H9 (cell line): ENCODE measurements around the gene RAPH1. TPM values are rescaled to one million over a fixed set of nuclear protein-coding genes. Genes with fewer than 3 reads are reported as not detected.

ENCODE experiments used
- DNase-seq: peaks from one replicate; pipeline ENCODE4 v3.0.0-alpha.2; 2017
- H2AFZ ChIP-seq: one replicate; pipeline ENCODE4 v1.6.1; 2013; ENCODE audit warnings: mild to moderate bottlenecking, low read length, control low read depth, moderate library complexity
- H2AK5ac ChIP-seq: 2 replicates; pipeline ENCODE4 v1.6.1; 2013; ENCODE audit warnings: low read length, control low read depth, mixed read lengths; ENCODE audit not compliant: insufficient read length
- H2BK120ac ChIP-seq: one replicate; pipeline ENCODE4 v1.6.1; 2013; ENCODE audit warnings: low read depth, mild to moderate bottlenecking, low read length, control low read depth, inconsistent platforms; ENCODE audit not compliant: poor library complexity, severe bottlenecking
- H2BK12ac ChIP-seq: 2 replicates; pipeline ENCODE4 v1.6.1; 2013; ENCODE audit warnings: low read length, control low read depth, mixed read lengths, low read depth; ENCODE audit not compliant: insufficient read length
- H2BK15ac ChIP-seq: 2 replicates; pipeline ENCODE4 v1.6.1; 2013; ENCODE audit warnings: low read depth, low read length, control low read depth
- H2BK20ac ChIP-seq: one replicate; pipeline ENCODE4 v1.6.1; 2013; ENCODE audit warnings: low read depth, mild to moderate bottlenecking, low read length, control low read depth, inconsistent platforms; ENCODE audit not compliant: poor library complexity, severe bottlenecking
- H2BK5ac ChIP-seq: 2 replicates; pipeline ENCODE4 v1.6.1; 2013; ENCODE audit warnings: low read length, control low read depth, mixed read lengths; ENCODE audit not compliant: insufficient read length
- H3K14ac ChIP-seq: 2 replicates; pipeline ENCODE4 v1.6.1; 2013; ENCODE audit warnings: low read length, control low read depth; ENCODE audit not compliant: insufficient read depth
- H3K18ac ChIP-seq: 2 replicates; pipeline ENCODE4 v1.6.1; 2013; ENCODE audit warnings: low read depth, mild to moderate bottlenecking, mixed read lengths, low read length, control low read depth; ENCODE audit not compliant: insufficient read length
- H3K23ac ChIP-seq: 2 replicates; pipeline ENCODE4 v1.6.1; 2013; ENCODE audit warnings: low read length, control low read depth, mixed read lengths, low read depth; ENCODE audit not compliant: insufficient read length
- H3K23me2 ChIP-seq: 2 replicates; pipeline ENCODE4 v1.6.1; 2013; ENCODE audit warnings: low read depth, mild to moderate bottlenecking, mixed read lengths, low read length, control low read depth; ENCODE audit not compliant: insufficient read length, poor library complexity, severe bottlenecking
- H3K27ac ChIP-seq: 2 replicates; pipeline ENCODE4 v1.5.1; 2013; ENCODE audit warnings: low read length, control low read depth, mixed read lengths, low read depth; ENCODE audit not compliant: insufficient read length
- H3K27me3 ChIP-seq: 2 replicates; pipeline ENCODE4 v1.6.1; 2013; ENCODE audit warnings: low read length, control low read depth, inconsistent platforms; ENCODE audit not compliant: insufficient read depth
- H3K4ac ChIP-seq: 2 replicates; pipeline ENCODE4 v1.6.1; 2013; ENCODE audit warnings: low read depth, mild to moderate bottlenecking, control low read depth, inconsistent platforms, low read length, moderate library complexity
- H3K4me1 ChIP-seq: 2 replicates; pipeline ENCODE4 v1.6.1; 2013; ENCODE audit warnings: low read length, control low read depth, inconsistent platforms; ENCODE audit not compliant: insufficient read depth
- H3K4me2 ChIP-seq: 2 replicates; pipeline ENCODE4 v1.6.1; 2013; ENCODE audit warnings: low read length, control low read depth, mixed read lengths; ENCODE audit not compliant: insufficient read length, insufficient read depth
- H3K56ac ChIP-seq: 2 replicates; pipeline ENCODE4 v1.6.1; 2013; ENCODE audit warnings: low read depth, mild to moderate bottlenecking, mixed read lengths, low read length, control low read depth; ENCODE audit not compliant: insufficient read length
- H3K79me1 ChIP-seq: 2 replicates; pipeline ENCODE4 v1.6.1; 2013; ENCODE audit warnings: low read depth, mild to moderate bottlenecking, moderate library complexity, low read length, control low read depth, inconsistent platforms; ENCODE audit not compliant: insufficient read depth, poor library complexity, severe bottlenecking
- H3K79me2 ChIP-seq: 2 replicates; pipeline ENCODE4 v1.6.1; 2013; ENCODE audit warnings: low read length, control low read depth, inconsistent platforms; ENCODE audit not compliant: insufficient read depth
- H3K9ac ChIP-seq: 2 replicates; pipeline ENCODE4 v1.6.1; 2013; ENCODE audit warnings: low read length, control low read depth, mixed read lengths; ENCODE audit not compliant: insufficient read length; ENCODE audit errors: extremely low read depth
- H3K9me3 ChIP-seq: one replicate; pipeline ENCODE4 v1.6.1; 2013; ENCODE audit warnings: low read depth, low read length, inconsistent platforms; ENCODE audit not compliant: control insufficient read depth
- H3T11ph ChIP-seq: one replicate; pipeline ENCODE4 v1.6.1; 2013; ENCODE audit warnings: mild to moderate bottlenecking, low read length, control low read depth, inconsistent platforms
- H4K20me1 ChIP-seq: one replicate; pipeline ENCODE4 v1.6.1; 2013; ENCODE audit not compliant: control insufficient read depth, insufficient read length, insufficient read depth
- H4K5ac ChIP-seq: 2 replicates; pipeline ENCODE4 v1.6.1; 2013; ENCODE audit warnings: low read depth, mild to moderate bottlenecking, mixed read lengths, low read length, control low read depth; ENCODE audit not compliant: insufficient read length
- H4K8ac ChIP-seq: replicated peaks from 2 replicates; pipeline ENCODE4 v1.6.1; 2013; ENCODE audit warnings: low read length, control low read depth, mixed read lengths, low read depth; ENCODE audit not compliant: insufficient read length
- H4K91ac ChIP-seq: 2 replicates; pipeline ENCODE4 v1.6.1; 2013; ENCODE audit warnings: low read depth, mild to moderate bottlenecking, moderate library complexity, mixed read lengths, low read length, control low read depth; ENCODE audit not compliant: insufficient read length
- H3K27ac Mint-ChIP-seq, 3 experiments: 2 replicates in 2 of 3; 3 replicates in 1 of 3; pipeline ENCODE4 v1.8.0; 2020 to 2021; ENCODE audit warnings: mixed read lengths in 3 of 3, mild to moderate bottlenecking in 1 of 3, moderate library complexity in 1 of 3
- H3K27me3 Mint-ChIP-seq: 2 replicates; pipeline ENCODE4 v1.8.0; 2021; ENCODE audit warnings: low read depth, mild to moderate bottlenecking, moderate library complexity, mixed read lengths
- H3K36me3 Mint-ChIP-seq, 3 experiments: 2 replicates in 2 of 3; 3 replicates in 1 of 3; pipeline ENCODE4 v1.8.0; 2020 to 2021; ENCODE audit warnings: low read depth in 3 of 3, mixed read lengths in 3 of 3; ENCODE audit not compliant: insufficient read depth in 1 of 3
- H3K4me1 Mint-ChIP-seq, 2 experiments: 2 replicates each; pipeline ENCODE4 v1.8.0; 2020; ENCODE audit warnings: mixed read lengths in 2 of 2
- H3K4me3 Mint-ChIP-seq, 2 experiments: 2 replicates in 1 of 2; 3 replicates in 1 of 2; pipeline ENCODE4 v1.8.0; 2020 to 2021; ENCODE audit warnings: mild to moderate bottlenecking in 2 of 2, mixed read lengths in 2 of 2, moderate library complexity in 1 of 2
- H3K9me3 Mint-ChIP-seq, 2 experiments: 2 replicates in 1 of 2; 3 replicates in 1 of 2; pipeline ENCODE4 v1.8.0; 2020; ENCODE audit warnings: mild to moderate bottlenecking in 2 of 2, mixed read lengths in 2 of 2, moderate library complexity in 1 of 2
- WGBS: extraction: QIAGEN DNeasy Blood & Tissue Kit; methylation state at CpG from one replicate; pipeline ENCODE4 v1.1.7; 2013; ENCODE audit warnings: missing lambda C conversion rate, low lambda C conversion rate, mixed read lengths; ENCODE audit not compliant: insufficient read length; ENCODE audit errors: extremely low coverage; 5-methylcytosine and 5-hydroxymethylcytosine counted together
- total RNA-seq: library from RNA; stranded (reverse); gene quantifications from 2 replicates; pipeline ENCODE4 v1.2.1, GENCODE V29; 2021
- TF ChIP-seq, protein P1 (sequence below): fragments of 200-600 bp; sonication (generic); conservative IDR thresholded peaks from 3 replicates; pipeline ENCODE4 v1.8.0; 2021; ENCODE audit warnings: antibody characterized with exemption, mild to moderate bottlenecking

Gene RAPH1
- total RNA-seq, 1 experiment from 2014 or later: 17.1 TPM

- Histone ChIP-seq H2BK5ac (no peak overlapping the region), H2AFZ (no peak overlapping the region), H3K9me3 (no peaks in the 10 kb centered on the region), H3K23me2 (no peaks in the 10 kb centered on the region), H3K27ac (no peak overlapping the region), H2AK5ac (no peak overlapping the region), H3K56ac (no peak overlapping the region), H3K79me2 (peaks cover 3% of the 10 kb centered on the region; the same call in 1 of the 2 replicates), H3K14ac (no peak overlapping the region), H3K4ac (no peak overlapping the region), H2BK20ac (no peak overlapping the region), H3K18ac (no peak overlapping the region), H3T11ph (no peak overlapping the region), H2BK15ac (no peak overlapping the region), H3K23ac (no peak overlapping the region), H4K20me1 (no peaks in the 10 kb centered on the region), H3K27me3 (no peaks in the 10 kb centered on the region), H3K9ac (no peak overlapping the region), H3K4me2 (no peak overlapping the region), H3K4me1 (no peaks in the 10 kb centered on the region), H2BK12ac (no peak overlapping the region), H3K79me1 (no peaks in the 10 kb centered on the region), H4K8ac (no peak overlapping the region), H4K5ac (no peak overlapping the region), H4K91ac (no peak overlapping the region), H2BK120ac (no peak overlapping the region)
- H3K4me1 Mint-ChIP-seq: peaks cover 13 to 16% of the 10 kb centered on the region in 2 experiments
- peaks cover 7 to 20% (median 7%) of the 10 kb centered on the region in 3 experiments for H3K36me3 Mint-ChIP-seq
- H3K9me3 Mint-ChIP-seq: peaks cover 5 to 10% of the 10 kb centered on the region in 2 experiments
- H3K27ac Mint-ChIP-seq: no peak overlapping the region
- H3K27me3 Mint-ChIP-seq: no peaks in the 10 kb centered on the region
- DNase-seq: no peak
- no CpG with 5 or more reads among the region's 1 CpG for WGBS
- no peak overlapping the region for H3K4me3 Mint-ChIP-seq
- TF ChIP-seq, protein P1, sequence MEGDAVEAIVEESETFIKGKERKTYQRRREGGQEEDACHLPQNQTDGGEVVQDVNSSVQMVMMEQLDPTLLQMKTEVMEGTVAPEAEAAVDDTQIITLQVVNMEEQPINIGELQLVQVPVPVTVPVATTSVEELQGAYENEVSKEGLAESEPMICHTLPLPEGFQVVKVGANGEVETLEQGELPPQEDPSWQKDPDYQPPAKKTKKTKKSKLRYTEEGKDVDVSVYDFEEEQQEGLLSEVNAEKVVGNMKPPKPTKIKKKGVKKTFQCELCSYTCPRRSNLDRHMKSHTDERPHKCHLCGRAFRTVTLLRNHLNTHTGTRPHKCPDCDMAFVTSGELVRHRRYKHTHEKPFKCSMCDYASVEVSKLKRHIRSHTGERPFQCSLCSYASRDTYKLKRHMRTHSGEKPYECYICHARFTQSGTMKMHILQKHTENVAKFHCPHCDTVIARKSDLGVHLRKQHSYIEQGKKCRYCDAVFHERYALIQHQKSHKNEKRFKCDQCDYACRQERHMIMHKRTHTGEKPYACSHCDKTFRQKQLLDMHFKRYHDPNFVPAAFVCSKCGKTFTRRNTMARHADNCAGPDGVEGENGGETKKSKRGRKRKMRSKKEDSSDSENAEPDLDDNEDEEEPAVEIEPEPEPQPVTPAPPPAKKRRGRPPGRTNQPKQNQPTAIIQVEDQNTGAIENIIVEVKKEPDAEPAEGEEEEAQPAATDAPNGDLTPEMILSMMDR: no peak
These were observed 24.2 kb downstream of the RAPH1 start for GRCh38 chr2:203510941-203511305.
